HepG2 (cell line): Measurements from ENCODE around the gene DCUN1D4. TPM values are rescaled to one million over a fixed set of nuclear protein-coding genes. Genes with fewer than 3 reads are reported as not detected.

Source experiments
- MIXL1 ChIP-seq: IDR thresholded peaks from 2 replicates; pipeline ENCODE4 v1.6.1; 2016
- SRF ChIP-seq: IDR thresholded peaks from 2 replicates; pipeline ENCODE4 v1.6.1; 2011; ENCODE audit warnings: mild to moderate bottlenecking, low read depth, low read length, moderate library complexity
- STAT5B ChIP-seq: sonication (generic); formaldehyde crosslinking; IDR thresholded peaks from 2 replicates; pipeline ENCODE4 v1.4.0; 2020; ENCODE audit warnings: missing genetic modification reagents
- polyA plus RNA-seq, 8 experiments: library from polyadenylated mRNA; depleted of rRNA in 3 of 8; stranded (reverse) in 7 of 8; unstranded in 1 of 8; fragments of >200 nt; fragmentation: Illumina TruSeq in 4 of 8; extraction: Trizol in 4 of 8; gene quantifications; 2 replicates each; pipeline versions ENCODE4 v1.2.1 to v1.2.3, GENCODE V29; 2011 to 2016; ENCODE audit warnings: low read depth in 4 of 8, missing spikeins in 1 of 8, mixed read lengths in 1 of 8; ENCODE audit not compliant: insufficient read depth in 1 of 8
- total RNA-seq, 5 experiments: library from RNA; depleted of rRNA; stranded (reverse); fragments of >200 nt; fragmentation: Illumina TruSeq; extraction: Trizol; gene quantifications; 2 replicates each; pipeline ENCODE4 v1.2.3, GENCODE V29; 2016; ENCODE audit warnings: low read depth in 1 of 5
- TF ChIP-seq, protein P1 (sequence below): sonication (generic); formaldehyde crosslinking; IDR thresholded peaks from 2 replicates; pipeline ENCODE4 v1.5.1; 2020; ENCODE audit warnings: mild to moderate bottlenecking, missing genetic modification reagents
- TF ChIP-seq, protein P2 (sequence below): sonication (generic); formaldehyde crosslinking; IDR thresholded peaks from 2 replicates; pipeline ENCODE4 v1.4.0; 2020; ENCODE audit warnings: missing genetic modification reagents, borderline replicate concordance
- TF ChIP-seq, protein P3 (sequence below): sonication (generic); formaldehyde crosslinking; IDR thresholded peaks from 2 replicates; pipeline ENCODE4 v1.5.1; 2020; ENCODE audit warnings: missing genetic modification reagents, mild to moderate bottlenecking, borderline replicate concordance

Gene DCUN1D4
- total and polyA plus RNA-seq, 2 of the 13 experiments (the other 11 are each of a cell fraction or from before 2014, with no cell fraction given): 27.9 to 44.4 TPM

DNA sequence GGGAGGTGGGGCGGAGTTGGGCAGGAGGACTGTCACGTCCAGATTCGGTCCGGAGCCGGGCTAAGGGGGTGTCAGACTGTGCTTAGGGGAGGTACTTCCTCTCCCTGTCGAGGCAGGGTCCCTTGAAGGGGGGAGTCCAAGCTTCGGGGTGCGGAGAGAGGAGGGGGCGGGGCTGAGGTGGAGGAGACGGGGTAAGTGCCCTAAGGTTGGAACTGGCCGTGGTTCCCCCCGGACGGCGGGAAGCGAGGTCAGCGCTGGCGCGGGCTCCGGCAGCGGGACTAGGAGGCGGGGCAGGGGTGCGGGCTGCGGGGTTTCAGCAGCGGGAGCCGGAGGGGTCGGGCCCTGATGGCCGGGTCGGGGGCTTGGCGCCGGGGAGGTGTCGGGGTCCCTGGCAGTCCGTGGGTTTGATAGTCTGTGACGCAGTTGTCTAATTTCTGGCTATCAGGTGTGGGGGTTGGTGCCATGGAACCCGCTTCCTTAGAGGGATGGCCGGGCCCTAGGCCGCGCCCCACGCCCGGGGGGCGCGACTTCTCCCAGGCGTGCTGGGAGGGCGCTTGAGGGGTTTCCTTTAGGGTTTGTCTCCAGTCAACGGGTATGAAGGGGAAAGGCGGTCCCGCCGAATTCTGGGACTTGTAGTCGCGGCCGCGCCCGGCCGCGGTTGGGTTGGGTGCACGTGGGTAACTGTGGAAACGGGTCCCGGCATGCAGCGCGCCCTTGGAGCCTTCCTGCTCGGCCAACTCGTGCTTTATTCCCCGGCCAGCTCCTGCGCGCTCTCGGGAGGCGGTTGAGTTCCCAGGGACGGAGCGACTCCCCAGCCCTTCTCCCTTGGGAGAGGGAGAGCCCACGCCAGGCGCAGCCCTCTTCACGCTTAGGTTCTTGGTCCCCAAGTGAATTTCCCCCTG is 1.5 kb downstream of the DCUN1D4 start (continued):
- TF ChIP-seq, protein P1, sequence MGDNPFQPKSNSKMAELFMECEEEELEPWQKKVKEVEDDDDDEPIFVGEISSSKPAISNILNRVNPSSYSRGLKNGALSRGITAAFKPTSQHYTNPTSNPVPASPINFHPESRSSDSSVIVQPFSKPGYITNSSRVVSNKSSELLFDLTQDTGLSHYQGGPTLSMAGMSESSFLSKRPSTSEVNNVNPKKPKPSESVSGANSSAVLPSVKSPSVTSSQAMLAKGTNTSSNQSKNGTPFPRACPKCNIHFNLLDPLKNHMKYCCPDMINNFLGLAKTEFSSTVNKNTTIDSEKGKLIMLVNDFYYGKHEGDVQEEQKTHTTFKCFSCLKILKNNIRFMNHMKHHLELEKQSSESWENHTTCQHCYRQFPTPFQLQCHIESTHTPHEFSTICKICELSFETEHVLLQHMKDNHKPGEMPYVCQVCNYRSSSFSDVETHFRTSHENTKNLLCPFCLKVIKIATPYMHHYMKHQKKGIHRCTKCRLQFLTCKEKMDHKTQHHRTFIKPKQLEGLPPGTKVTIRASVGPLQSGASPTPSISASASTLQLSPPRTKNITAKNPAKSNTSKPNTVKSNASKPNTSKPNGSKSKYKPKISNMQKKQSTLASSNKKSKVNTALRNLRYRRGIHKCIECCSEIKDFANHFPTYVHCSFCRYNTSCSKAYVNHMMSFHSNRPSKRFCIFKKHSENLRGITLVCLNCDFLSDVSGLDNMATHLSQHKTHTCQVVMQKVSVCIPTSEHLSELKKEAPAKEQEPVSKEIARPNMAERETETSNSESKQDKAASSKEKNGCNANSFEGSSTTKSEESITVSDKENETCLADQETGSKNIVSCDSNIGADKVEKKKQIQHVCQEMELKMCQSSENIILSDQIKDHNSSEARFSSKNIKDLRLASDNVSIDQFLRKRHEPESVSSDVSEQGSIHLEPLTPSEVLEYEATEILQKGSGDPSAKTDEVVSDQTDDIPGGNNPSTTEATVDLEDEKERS (CRISPR knock-in tag): 0 out of 2 replicates have a peak, but pooled peaks have one; percentile 13
- TF ChIP-seq, protein P2, sequence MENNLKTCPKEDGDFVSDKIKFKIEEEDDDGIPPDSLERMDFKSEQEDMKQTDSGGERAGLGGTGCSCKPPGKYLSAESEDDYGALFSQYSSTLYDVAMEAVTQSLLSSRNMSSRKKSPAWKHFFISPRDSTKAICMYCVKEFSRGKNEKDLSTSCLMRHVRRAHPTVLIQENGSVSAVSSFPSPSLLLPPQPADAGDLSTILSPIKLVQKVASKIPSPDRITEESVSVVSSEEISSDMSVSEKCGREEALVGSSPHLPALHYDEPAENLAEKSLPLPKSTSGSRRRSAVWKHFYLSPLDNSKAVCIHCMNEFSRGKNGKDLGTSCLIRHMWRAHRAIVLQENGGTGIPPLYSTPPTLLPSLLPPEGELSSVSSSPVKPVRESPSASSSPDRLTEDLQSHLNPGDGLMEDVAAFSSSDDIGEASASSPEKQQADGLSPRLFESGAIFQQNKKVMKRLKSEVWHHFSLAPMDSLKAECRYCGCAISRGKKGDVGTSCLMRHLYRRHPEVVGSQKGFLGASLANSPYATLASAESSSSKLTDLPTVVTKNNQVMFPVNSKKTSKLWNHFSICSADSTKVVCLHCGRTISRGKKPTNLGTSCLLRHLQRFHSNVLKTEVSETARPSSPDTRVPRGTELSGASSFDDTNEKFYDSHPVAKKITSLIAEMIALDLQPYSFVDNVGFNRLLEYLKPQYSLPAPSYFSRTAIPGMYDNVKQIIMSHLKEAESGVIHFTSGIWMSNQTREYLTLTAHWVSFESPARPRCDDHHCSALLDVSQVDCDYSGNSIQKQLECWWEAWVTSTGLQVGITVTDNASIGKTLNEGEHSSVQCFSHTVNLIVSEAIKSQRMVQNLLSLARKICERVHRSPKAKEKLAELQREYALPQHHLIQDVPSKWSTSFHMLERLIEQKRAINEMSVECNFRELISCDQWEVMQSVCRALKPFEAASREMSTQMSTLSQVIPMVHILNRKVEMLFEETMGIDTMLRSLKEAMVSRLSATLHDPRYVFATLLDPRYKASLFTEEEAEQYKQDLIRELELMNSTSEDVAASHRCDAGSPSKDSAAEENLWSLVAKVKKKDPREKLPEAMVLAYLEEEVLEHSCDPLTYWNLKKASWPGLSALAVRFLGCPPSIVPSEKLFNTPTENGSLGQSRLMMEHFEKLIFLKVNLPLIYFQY (CRISPR knock-in tag): 0 out of 2 replicates have a peak, but pooled peaks have one; percentile 15
- TF ChIP-seq, protein P3, sequence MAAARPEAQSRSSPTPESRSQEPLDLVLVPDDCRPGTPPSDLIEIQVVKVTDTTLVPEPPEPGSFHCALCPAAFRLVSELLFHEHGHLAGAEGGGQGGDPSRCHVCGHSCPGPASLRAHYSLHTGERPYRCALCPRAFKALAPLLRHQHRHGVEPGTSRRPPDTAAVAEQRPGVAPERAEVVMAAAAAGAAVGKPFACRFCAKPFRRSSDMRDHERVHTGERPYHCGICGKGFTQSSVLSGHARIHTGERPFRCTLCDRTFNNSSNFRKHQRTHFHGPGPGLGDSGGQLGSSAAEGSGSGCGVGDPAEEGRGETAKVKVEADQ: no peak
- 0 out of 2 replicates have a peak, but pooled peaks have one; percentile 8 for TF ChIP-seq SRF
- no peak for TF ChIP-seq MIXL1 (CRISPR knock-in tag)
- no peak for TF ChIP-seq STAT5B
